ENCODE data around the gene PRR33.
"Not testable (repeated sequence)": the region's sequence is repeated elsewhere in the genome, so short reads cannot be mapped to it uniquely, and the experiment has no call there.

PRR33 gene

GRCh38 chr11:1888811-1889210 is 2.9 kb downstream of the PRR33 start:
- DNase-seq: no peak

GRCh38 chr11:1888347-1888753 is 3.3 kb downstream of the PRR33 start:
- no peak for DNase-seq

- DNase-seq: no peak
These were observed 4.0 kb downstream of the PRR33 start for GRCh38 chr11:1887451-1888346.

GRCh38 chr11:1886551-1886950 is 5.1 kb downstream of the PRR33 start:
- DNase-seq: not testable (repeated sequence)

- DNase-seq: no peak
These were observed 7.4 kb downstream of the PRR33 start for GRCh38 chr11:1884303-1884700.

GRCh38 chr11:1883346-1884302 is 8.1 kb downstream of the PRR33 start:
- no peak for DNase-seq

GRCh38 chr11:1882265-1883238 is 9.1 kb downstream of the PRR33 start:
- DNase-seq: peak; percentile 85

GRCh38 chr11:1881442-1882264 is 10.0 kb downstream of the PRR33 start:
- no peak for DNase-seq

- DNase-seq: no peak
These were observed 10.8 kb downstream of the PRR33 start for GRCh38 chr11:1880746-1881441.

- no peak for DNase-seq
These were observed 11.6 kb downstream of the PRR33 start for GRCh38 chr11:1879941-1880720.

- DNase-seq: no peak
These were observed 12.3 kb downstream of the PRR33 start for GRCh38 chr11:1879342-1879940.

GRCh38 chr11:1878137-1879031 is 13.3 kb downstream of the PRR33 start:
- no peak for DNase-seq

GRCh38 chr11:1877211-1878136 is 14.2 kb downstream of the PRR33 start:
- no peak for DNase-seq

GRCh38 chr11:1876361-1877063 is 15.2 kb downstream of the PRR33 start:
- no peak for DNase-seq

- DNase-seq: not testable (repeated sequence)
These were observed 15.8 kb downstream of the PRR33 start for GRCh38 chr11:1875851-1876301.

GRCh38 chr11:1875093-1875850 is 16.4 kb downstream of the PRR33 start:
- DNase-seq: no peak

Data from activated CD4-positive, alpha-beta T cell treated with anti-CD3 and anti-CD28 coated beads, Interleukin-10, Interleukin-2, amounts not matched to agents 100 ng/mL and 50 ng/mL, durations not matched to agents 16 hours and 8 hours (primary cell).